ENCODE measurements around the gene ATP11A. TPM values are rescaled to one million over a fixed set of nuclear protein-coding genes. Genes with fewer than 3 reads are reported as not detected.
A peak's percentile ranks its signal among the peaks of the same experiment; 100 is the strongest.

Gene ATP11A
- total RNA-seq, 1 donor from 2014 or later = 9.4 TPM

- no peak for DNase-seq (ENCODE audit: low spot score)
Measured at GRCh38 chr13:112741185-112741755, 51.4 kb downstream of the ATP11A start.

GRCh38 chr13:112741835-112742570 lies 52.2 kb downstream of the ATP11A start:
- DNase-seq (ENCODE audit: low spot score) = no peak

GRCh38 chr13:112742583-112742982 lies 52.7 kb downstream of the ATP11A start:
- DNase-seq (ENCODE audit: low spot score) = no peak

- no peak for DNase-seq (ENCODE audit: low spot score)
Measured at GRCh38 chr13:112743451-112744167, 53.8 kb downstream of the ATP11A start.

- DNase-seq (ENCODE audit: low spot score) = no peak
Measured at GRCh38 chr13:112744168-112745021, 54.6 kb downstream of the ATP11A start.

- DNase-seq (ENCODE audit: low spot score) = no peak
Measured at GRCh38 chr13:112746044-112746443, 56.2 kb downstream of the ATP11A start.

GRCh38 chr13:112747256-112747655 lies 57.4 kb downstream of the ATP11A start:
- no peak for DNase-seq (ENCODE audit: low spot score)

GRCh38 chr13:112748947-112749735 lies 59.3 kb downstream of the ATP11A start:
- peak; percentile 86 for DNase-seq (ENCODE audit: low spot score)

- no peak for DNase-seq (ENCODE audit: low spot score)
Measured at GRCh38 chr13:112750570-112750969, 60.7 kb downstream of the ATP11A start.

GRCh38 chr13:112751617-112752016 lies 61.8 kb downstream of the ATP11A start:
- DNase-seq (ENCODE audit: low spot score) = no peak

GRCh38 chr13:112752211-112752610 lies 62.4 kb downstream of the ATP11A start:
- DNase-seq (ENCODE audit: low spot score) = no peak

- DNase-seq (ENCODE audit: low spot score) = no peak
Measured at GRCh38 chr13:112752711-112753541, 63.1 kb downstream of the ATP11A start.

- no peak for DNase-seq (ENCODE audit: low spot score)
Measured at GRCh38 chr13:112753833-112754232, 64.0 kb downstream of the ATP11A start.

- no peak for DNase-seq (ENCODE audit: low spot score)
Measured at GRCh38 chr13:112754281-112755025, 64.6 kb downstream of the ATP11A start.

- DNase-seq (ENCODE audit: low spot score) = no peak
Measured at GRCh38 chr13:112755331-112755730, 65.5 kb downstream of the ATP11A start.

GRCh38 chr13:112756081-112756480 lies 66.2 kb downstream of the ATP11A start:
- DNase-seq (ENCODE audit: low spot score) = no peak

GRCh38 chr13:112756511-112756966 lies 66.7 kb downstream of the ATP11A start:
- DNase-seq (ENCODE audit: low spot score) = no peak

GRCh38 chr13:112756967-112757758 lies 67.3 kb downstream of the ATP11A start:
- peak; percentile 35 for DNase-seq (ENCODE audit: low spot score)

- no peak for DNase-seq (ENCODE audit: low spot score)
Measured at GRCh38 chr13:112757759-112758086, 67.9 kb downstream of the ATP11A start.

Data from umbilical cord (tissue), 2 donors.